GM12875 (cell line): ENCODE measurements around the gene PON3.

Source experiments
- H3K4me3 ChIP-seq: one replicate; pipeline ENCODE4 v1.5.1; 2011; ENCODE audit warnings: low read depth, low read length, control low read depth
- TF ChIP-seq, protein P1 (sequence below): IDR thresholded peaks from 2 replicates; pipeline ENCODE4 v1.5.1; 2011; ENCODE audit warnings: low read depth, mild to moderate bottlenecking, control low read depth, inconsistent platforms, low read length, moderate library complexity, borderline replicate concordance; ENCODE audit not compliant: insufficient read depth

The PON3 gene

GRCh38 chr7:95427914-95428516, 31.8 kb upstream of the PON3 start:
- TF ChIP-seq, protein P1, sequence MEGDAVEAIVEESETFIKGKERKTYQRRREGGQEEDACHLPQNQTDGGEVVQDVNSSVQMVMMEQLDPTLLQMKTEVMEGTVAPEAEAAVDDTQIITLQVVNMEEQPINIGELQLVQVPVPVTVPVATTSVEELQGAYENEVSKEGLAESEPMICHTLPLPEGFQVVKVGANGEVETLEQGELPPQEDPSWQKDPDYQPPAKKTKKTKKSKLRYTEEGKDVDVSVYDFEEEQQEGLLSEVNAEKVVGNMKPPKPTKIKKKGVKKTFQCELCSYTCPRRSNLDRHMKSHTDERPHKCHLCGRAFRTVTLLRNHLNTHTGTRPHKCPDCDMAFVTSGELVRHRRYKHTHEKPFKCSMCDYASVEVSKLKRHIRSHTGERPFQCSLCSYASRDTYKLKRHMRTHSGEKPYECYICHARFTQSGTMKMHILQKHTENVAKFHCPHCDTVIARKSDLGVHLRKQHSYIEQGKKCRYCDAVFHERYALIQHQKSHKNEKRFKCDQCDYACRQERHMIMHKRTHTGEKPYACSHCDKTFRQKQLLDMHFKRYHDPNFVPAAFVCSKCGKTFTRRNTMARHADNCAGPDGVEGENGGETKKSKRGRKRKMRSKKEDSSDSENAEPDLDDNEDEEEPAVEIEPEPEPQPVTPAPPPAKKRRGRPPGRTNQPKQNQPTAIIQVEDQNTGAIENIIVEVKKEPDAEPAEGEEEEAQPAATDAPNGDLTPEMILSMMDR: no peak
- no peak overlapping the region for H3K4me3 ChIP-seq

DNA sequence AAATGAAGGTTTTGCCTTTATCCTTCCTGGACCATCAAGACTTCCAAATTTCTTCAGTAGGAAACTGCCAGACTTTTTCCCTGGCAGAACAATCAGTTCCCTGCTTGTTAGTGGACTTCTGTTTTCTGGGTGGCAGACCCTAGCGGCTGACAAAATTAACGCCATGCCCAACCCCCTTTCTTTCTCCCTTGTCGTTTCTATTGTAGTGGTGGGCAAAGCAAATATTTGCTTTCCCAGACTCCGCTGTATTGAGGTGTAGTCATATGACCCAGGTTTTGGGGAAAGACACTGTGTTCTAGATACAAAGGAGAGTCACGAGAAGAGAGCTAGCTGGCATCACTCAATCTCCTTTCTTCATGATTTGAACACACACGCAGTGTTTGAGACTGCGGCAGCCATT, 31.0 kb upstream of the PON3 start:
- H3K4me3 ChIP-seq: no peak overlapping the region
- TF ChIP-seq, protein P1: no peak

DNA sequence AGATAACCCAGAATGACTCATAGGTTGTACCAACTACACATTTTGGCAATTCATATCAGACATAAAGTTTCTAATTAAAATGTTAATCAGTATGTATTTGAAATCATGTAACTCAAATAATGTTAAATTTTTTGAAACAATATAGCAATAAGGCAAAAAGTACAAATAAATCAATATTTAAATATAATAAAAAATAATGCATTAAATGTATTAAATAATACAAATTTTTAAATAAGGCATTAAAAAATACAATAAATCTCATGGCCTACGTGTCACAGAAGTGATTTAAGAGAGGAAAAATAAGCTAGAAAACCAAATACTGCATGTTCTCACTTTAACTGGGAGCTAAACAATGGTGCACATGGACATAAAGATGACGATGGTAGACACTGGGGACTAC, 29.5 kb upstream of the PON3 start:
- TF ChIP-seq, protein P1: no peak

DNA sequence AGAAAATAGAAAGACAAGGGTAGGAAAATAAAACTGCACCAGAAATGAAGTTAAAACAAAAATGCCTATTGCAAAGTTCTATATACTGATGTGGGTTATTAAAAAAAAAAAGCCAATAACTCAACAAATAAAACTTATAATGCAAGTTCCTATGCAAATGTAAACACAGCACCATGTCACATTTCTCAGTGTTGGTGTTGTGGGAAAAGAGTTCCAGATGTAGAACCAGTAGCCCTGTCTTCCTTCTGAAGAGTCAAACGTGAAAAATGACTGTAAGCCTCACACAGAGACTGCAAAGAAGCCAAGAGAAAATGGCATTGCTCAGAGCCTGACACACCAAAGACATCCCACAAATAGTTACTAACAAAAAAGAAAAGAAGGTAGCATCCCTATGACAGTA, 28.5 kb upstream of the PON3 start:
- TF ChIP-seq, protein P1: no peak
- H3K4me3 ChIP-seq: no peak overlapping the region

More for the DNA sequence above, 29.5 kb upstream of the PON3 start:
- H3K4me3 ChIP-seq: no peak overlapping the region

DNA sequence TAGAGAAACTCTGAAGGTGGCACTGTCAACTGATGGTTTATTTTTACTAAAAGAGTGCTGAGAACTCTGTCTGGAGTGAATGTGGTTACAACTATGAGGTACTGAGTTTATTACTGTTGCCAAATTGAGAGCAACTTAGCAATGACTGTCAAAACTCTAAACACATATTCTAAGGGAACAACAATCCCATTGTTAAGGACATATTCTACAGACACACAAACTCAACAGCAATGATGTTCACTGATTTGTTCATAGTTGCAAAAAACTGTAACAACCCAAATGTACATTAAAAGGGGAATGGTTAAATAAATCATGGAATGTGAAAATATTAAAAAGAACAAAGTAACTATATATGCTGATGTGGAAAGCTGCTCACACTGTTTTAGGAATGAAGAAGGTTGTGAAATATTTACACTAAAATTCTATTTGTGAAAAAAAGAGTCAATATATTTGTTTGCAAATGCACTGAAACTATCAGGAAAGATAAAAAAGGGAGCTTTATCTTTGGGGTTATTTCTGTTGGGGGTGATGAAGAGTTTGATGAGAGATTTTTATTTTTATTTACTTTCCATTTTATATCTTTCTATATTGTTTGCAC, 25.8 kb upstream of the PON3 start:
- no peak overlapping the region for H3K4me3 ChIP-seq
- TF ChIP-seq, protein P1: no peak

- TF ChIP-seq, protein P1: no peak
- no peak overlapping the region for H3K4me3 ChIP-seq
Observed at GRCh38 chr7:95421000-95421846, 25.0 kb upstream of the PON3 start.

GRCh38 chr7:95412075-95412474, 15.9 kb upstream of the PON3 start:
- no peak overlapping the region for H3K4me3 ChIP-seq
- TF ChIP-seq, protein P1: no peak
